Measurements from ENCODE around the gene BRSK2.

The BRSK2 gene

GRCh38 chr11:1453611-1454034, 63.9 kb downstream of the BRSK2 start:
- DNase-seq (ENCODE audit: low spot score) = peak; percentile 96

DNA sequence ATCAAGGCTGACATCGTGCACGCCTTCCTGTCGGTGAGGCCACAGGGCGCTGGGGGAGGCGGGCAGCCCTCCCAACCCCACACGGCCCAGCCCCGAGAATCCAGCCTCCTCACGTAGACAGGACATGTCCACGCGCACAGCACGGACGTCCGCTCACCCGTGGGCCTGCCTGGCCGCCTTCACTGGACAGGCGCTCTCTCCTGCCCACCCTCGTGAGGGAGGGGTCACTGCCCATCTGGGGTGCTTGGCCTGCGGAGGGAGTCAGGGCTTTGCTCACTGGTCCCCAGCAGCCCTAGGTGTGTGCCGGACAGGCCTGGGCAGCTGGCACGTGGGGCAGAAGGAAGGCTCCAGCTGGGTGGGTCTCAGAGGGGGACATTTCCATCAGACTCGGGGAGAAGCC, 64.8 kb downstream of the BRSK2 start:
- DNase-seq (ENCODE audit: low spot score) = no peak

DNA sequence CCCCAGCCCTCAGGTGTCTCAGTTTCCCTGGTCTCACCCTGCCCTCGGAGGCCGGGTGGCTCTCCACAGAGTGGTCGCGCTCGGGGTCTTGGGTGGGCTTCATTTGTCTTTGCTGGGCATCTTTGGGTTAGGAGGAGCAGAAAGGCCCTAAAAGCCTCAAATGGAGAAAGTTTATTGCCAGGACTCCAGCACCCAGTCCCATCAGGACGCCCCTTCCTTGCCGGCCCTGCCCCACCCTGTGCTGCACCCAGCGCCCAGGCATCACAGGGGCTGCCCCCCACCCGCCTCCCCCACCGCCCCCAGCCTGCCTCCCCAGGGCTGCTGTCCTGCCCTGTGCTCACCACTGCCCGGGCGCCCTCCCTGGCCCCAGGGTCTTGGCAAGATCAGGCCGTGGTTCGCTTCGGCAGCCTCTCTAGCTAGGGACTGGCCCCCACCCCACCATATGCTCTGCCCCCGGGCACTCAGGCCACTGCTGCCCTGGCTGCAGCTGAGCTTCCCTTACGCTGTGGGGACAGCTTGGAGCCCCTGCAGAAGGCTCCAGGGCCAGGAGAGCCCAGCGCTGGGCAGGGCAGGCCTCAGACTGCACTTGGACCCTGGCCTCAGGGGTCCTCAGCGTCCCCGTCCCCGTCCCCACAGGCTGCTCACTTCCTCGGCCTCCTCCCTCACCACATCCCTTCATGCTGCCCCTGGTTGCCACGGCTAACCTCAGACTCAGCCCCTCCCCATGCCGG, 65.5 kb downstream of the BRSK2 start:
- no peak for DNase-seq (ENCODE audit: low spot score)

DNA sequence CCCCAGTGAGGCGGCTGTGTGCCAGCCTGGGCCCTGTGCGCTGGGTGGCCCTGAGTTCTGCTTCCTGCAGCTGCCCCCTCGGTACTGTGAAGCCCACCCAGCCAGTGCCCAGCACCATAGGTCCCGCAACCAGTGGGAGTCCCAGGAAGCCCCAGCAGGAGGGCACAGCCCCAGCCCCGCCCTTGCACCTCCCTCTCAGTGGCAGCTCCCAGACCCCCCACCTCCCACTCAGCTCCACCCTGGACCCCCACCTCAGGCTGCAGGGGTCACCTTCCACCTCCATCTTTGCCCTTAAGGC, 66.0 kb downstream of the BRSK2 start:
- DNase-seq (ENCODE audit: low spot score) = no peak

GRCh38 chr11:1456176-1456575, 66.4 kb downstream of the BRSK2 start:
- no peak for DNase-seq (ENCODE audit: low spot score)

- DNase-seq (ENCODE audit: low spot score) = no peak
Measured at GRCh38 chr11:1456596-1457325, 67.0 kb downstream of the BRSK2 start.

GRCh38 chr11:1457326-1457680, 67.6 kb downstream of the BRSK2 start:
- no peak for DNase-seq (ENCODE audit: low spot score)

- no peak for DNase-seq (ENCODE audit: low spot score)
Measured at GRCh38 chr11:1457856-1458255, 68.1 kb downstream of the BRSK2 start.

DNA sequence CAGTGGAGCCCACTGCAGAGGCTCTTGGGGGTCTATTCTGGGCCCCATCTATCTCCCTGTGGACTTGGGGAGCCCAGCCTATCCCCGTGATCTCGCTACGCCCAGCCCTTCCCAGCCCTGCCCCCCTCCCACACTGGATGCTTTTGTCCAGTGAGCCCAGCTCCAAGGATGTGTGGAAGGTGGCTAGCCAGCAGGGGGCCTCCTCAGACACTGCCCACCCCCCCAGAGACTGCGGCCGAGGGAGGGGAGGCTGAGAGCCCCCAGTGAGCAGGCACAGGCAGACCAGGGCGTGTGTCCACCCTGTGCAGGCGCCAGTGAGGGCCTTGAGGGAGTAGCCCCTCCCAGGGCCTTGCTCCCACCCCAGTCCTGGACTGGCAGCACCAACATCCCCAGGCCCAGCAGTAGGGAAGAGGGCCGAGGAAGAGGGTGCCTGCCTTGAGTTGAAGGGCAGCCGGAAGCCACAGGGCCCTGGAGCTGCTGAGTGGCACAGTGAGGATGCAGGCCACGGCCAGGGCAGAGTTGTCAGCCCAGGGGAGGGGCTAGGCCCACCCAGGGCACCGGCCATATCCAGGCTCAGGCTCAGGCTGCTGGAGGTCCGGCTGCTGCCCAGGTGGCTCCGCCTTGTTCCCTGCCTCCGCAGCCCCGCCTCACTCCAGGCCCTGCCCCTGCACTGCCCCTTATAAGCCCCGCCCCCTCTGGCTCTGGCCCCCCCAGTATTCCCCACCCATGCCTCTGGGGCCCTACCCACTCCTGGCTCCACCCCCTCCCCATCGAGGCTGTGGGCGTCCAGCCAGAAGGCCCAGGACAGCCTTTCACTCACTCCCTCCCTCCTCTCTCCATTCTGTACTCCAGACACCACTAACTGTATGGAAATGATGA, 68.8 kb downstream of the BRSK2 start:
- peak; percentile 86 for DNase-seq (ENCODE audit: low spot score)

DNA sequence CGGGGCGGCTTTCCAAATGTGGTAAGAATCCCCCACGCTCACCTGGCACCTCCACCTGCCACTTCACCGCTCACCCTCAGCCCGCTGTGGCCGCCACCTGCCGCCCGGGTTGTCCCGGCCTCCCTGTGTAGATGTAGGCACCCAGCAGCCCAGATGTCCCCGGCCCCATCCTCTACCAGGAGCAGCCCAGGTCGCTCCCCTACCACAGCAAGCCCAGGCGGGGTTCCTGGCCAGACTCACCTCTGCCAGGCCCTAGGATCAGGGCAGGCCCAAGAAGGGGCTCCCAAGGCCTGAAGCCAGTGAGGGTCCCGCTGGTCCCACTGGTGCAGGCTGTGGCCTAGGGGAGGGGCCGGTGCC, 69.5 kb downstream of the BRSK2 start:
- DNase-seq (ENCODE audit: low spot score) = no peak

DNA sequence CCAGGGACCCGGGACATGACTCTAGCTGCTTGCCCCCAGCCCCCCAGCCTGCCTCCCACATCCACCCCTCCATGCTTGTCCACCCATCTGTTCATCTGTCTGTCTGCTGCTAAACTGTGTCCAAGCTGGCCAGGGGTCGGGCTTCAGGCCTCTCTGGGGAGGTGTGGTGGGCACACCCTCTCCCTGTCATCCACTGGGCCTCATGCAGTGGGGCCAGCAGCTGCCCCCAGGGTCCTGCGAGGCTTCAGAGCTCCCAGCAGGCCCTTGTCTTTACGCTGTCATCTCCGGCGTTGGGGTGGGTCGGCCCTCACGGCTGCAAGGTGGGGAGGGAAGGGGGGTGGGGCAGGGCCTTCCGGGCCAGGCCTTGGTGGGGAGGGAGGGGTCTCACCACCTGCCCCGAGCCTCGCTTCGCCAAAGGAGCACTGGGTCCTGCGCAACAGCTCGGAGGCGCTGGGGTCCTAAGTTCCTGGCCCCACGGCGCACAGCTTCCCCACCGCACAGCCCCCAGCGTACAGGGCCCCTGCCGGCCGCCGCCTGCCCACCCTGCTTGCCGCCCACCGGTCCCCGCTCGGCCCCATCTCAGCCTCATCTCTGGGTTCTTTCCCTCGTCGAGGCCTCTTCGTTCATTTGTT, 70.1 kb downstream of the BRSK2 start:
- DNase-seq (ENCODE audit: low spot score) = no peak

DNA sequence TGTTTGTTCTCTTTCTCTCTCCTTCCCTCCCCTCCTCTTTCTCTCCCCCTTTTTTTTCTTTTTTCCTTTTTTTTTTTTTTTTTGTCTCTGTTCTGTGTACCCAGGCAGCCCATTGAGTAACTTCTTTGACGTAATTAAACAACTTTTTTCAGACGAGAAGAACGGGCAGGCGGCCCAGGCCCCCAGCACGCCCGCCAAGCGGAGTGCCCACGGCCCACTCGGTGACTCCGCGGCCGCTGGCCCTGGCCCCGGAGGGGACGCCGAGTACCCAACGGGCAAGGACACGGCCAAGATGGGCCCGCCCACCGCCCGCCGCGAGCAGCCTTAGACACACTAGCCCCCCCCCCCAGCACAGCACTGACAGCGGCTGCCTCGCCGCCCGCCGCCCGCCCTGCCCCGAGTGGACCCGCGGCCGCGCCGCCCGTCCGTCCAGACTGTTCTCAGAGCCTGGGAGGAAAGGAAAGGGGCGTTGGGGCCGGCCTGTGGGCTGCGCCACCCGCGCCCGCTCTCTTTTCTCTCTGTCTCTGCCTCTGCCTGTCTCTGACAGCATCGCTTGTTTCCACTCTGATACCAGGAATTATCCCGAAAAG, 70.8 kb downstream of the BRSK2 start:
- DNase-seq (ENCODE audit: low spot score) = no peak

- no peak for DNase-seq (ENCODE audit: low spot score)
Measured at GRCh38 chr11:1460986-1461825, 71.5 kb downstream of the BRSK2 start.

- DNase-seq (ENCODE audit: low spot score) = no peak
Measured at GRCh38 chr11:1461826-1462697, 72.3 kb downstream of the BRSK2 start.

DNA sequence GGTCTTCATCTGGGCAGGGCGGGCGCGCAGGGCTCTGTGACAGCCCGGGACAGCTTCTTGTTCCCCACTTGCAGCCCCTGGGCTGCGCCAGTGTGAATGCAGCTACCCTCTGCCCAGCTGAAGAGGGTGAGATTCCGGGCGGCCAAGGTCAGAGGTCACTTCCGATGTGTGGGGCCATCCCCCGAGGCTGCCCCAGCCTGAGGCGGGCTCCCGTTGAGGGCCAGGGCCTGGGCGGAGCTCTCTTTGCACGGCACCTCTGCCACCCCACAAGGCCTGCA, 72.9 kb downstream of the BRSK2 start:
- DNase-seq (ENCODE audit: low spot score) = no peak

DNA sequence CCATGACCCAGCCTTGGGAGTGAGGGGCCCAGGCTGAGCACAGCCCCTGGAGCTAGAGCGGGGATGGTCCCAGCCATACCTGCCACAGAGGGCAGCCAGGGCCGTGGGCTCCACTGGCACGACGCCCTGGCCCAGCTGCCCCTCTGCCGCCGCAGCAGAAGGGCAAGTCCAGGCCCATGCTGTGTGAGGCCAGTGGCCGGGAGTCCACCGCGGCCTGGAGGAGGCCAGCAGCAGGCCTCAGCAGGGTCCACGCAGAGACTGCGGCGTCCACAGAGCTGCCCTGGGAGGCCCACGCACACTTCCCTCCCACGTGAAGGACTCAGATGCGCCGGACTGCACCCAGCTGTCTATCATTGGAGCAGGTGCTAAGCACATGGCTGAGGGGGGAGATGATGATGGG, 73.3 kb downstream of the BRSK2 start:
- DNase-seq (ENCODE audit: low spot score) = no peak

DNA sequence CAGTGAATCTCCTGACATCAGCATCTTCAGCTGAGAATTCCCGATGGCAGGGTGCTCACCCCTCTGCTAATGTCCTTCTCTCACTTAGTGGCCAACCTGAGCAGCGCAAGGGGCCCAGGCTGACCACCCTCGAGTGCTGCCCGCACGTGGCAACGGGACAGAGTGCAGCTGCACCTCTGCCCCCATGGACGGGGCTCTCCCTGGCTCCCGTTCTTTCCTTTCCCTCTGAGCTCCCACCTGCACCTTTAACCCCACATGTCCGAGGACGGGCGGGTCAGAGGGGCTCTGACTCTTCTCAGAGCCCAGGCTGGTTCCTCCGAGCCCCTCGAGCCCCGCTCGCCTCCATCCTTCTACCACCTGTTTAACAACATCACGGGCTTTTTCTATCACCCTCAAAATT, 77.0 kb downstream of the BRSK2 start:
- DNase-seq (ENCODE audit: low spot score) = no peak

GRCh38 chr11:1467270-1467669, 77.5 kb downstream of the BRSK2 start:
- no peak for DNase-seq (ENCODE audit: low spot score)

DNA sequence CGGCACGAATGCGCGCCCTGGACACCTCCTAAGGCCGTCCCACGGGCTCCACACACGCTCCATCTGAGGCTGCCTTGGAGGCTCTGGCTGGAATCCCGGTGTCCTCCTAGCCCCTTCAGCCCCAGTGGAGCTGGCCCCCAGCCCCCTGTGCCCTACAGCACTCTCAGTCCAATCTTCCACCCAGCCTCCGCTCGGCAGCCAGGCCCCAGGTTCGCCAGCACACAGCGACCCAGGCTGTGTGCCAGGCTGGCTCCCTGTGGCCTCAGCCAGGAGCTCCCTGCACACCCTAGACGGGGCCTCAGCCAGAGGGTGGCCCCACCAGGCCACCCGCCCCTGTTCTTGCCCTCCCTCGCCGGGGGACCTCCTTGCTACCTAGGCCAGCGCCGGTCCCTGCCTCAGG, 78.3 kb downstream of the BRSK2 start:
- DNase-seq (ENCODE audit: low spot score) = no peak

DNA sequence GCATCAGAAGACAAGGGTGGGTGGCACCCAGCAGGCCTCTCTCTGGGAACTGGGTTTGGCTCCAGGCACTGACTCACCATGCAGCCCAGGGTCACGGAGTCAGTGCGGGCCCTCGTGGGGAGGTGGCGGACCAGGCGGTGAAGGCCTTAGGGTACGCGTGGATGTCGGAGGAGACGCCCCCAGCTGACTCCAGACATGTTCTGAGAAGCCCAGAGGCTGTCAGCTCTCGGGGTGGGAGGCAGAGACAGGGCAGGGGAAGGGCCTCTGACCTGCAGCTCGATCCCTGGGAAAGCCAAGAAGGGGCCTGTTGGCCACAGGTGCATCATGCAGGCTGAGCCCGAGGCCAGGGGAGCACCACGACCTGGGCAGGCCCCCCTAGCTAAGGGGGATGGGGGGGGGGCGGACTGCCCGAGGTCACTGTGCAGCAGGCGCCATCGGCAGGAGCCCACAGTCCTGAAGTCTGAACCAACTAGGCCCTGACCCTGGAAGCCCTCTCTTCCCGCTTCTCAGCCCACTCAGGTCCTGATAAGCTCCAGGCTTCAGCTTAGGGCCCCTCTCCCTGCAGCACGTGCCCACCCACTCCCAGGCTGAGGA, 78.8 kb downstream of the BRSK2 start:
- no peak for DNase-seq (ENCODE audit: low spot score)
